Liver (tissue), 9 donors: ENCODE measurements around the gene PRDX2. TPM values are rescaled to one million over a fixed set of nuclear protein-coding genes. Genes with fewer than 3 reads are reported as not detected.

ENCODE experiments used
- DNase-seq: peaks from one replicate; pipeline ENCODE4 v3.0.0-alpha.2; 2017; ENCODE audit warnings: low spot score
- H3K27ac ChIP-seq, 2 donors: one replicate each; pipeline ENCODE4 v1.7.0; 2013; ENCODE audit warnings: inconsistent platforms in 2 of 2, low read length in 2 of 2, control low read depth in 1 of 2, low read depth in 1 of 2, mild to moderate bottlenecking in 1 of 2
- H3K27me3 ChIP-seq, 4 donors: one replicate each; pipeline versions ENCODE4 v1.6.1 to v1.7.0; 2013; ENCODE audit warnings: low read length in 3 of 4, inconsistent platforms in 1 of 4, mild to moderate bottlenecking in 1 of 4, moderate library complexity in 1 of 4; ENCODE audit not compliant: control insufficient read depth in 4 of 4, insufficient read depth in 4 of 4
- H3K36me3 ChIP-seq, 4 donors: one replicate each; pipeline versions ENCODE4 v1.6.1 to v1.7.0; 2013; ENCODE audit warnings: low read length in 3 of 4, mild to moderate bottlenecking in 3 of 4, low read depth in 1 of 4, moderate library complexity in 1 of 4; ENCODE audit not compliant: control insufficient read depth in 4 of 4, insufficient read depth in 3 of 4
- H3K4me1 ChIP-seq, 4 donors: one replicate each; pipeline versions ENCODE4 v1.6.1 to v1.7.0; 2013; ENCODE audit warnings: low read length in 3 of 4, mild to moderate bottlenecking in 3 of 4, moderate library complexity in 1 of 4; ENCODE audit not compliant: control insufficient read depth in 4 of 4, insufficient read depth in 4 of 4
- H3K4me3 ChIP-seq, 3 donors: one replicate each; pipeline versions ENCODE4 v1.6.1 to v1.7.0; 2013; ENCODE audit warnings: low read length in 3 of 3, control low read depth in 1 of 3, low read depth in 1 of 3, mild to moderate bottlenecking in 1 of 3
- H3K9ac ChIP-seq, 2 donors: one replicate each; pipeline ENCODE4 v1.7.0; 2013; ENCODE audit warnings: low read length in 2 of 2, mild to moderate bottlenecking in 2 of 2, moderate library complexity in 2 of 2, control low read depth in 1 of 2, low read depth in 1 of 2
- H3K9me3 ChIP-seq, 4 donors: one replicate each; pipeline versions ENCODE4 v1.6.1 to v1.7.0; 2013; ENCODE audit warnings: low read length in 3 of 4; ENCODE audit not compliant: control insufficient read depth in 4 of 4
- EGR1 ChIP-seq, 2 donors: IDR thresholded peaks; 2 replicates each; pipeline ENCODE4 v1.6.1; 2016 to 2018; ENCODE audit warnings: antibody characterized with exemption in 2 of 2, low read depth in 2 of 2
- FOXA1 ChIP-seq: IDR thresholded peaks from 2 replicates; pipeline ENCODE4 v1.6.1; 2016; ENCODE audit warnings: antibody characterized with exemption
- FOXA2 ChIP-seq: IDR thresholded peaks from 2 replicates; pipeline ENCODE4 v1.6.1; 2016; ENCODE audit warnings: antibody characterized with exemption
- GABPA ChIP-seq, 2 donors: IDR thresholded peaks in 1 of 2; conservative IDR thresholded peaks in 1 of 2; 2 replicates each; pipeline ENCODE4 v1.6.1; 2016; ENCODE audit warnings: antibody characterized with exemption in 2 of 2, mild to moderate bottlenecking in 1 of 2, moderate library complexity in 1 of 2
- HNF4A ChIP-seq, 2 donors: conservative IDR thresholded peaks; 2 replicates each; pipeline ENCODE4 v1.6.1; 2016; ENCODE audit warnings: antibody characterized with exemption in 2 of 2, mild to moderate bottlenecking in 2 of 2
- HNF4G ChIP-seq: IDR thresholded peaks from 2 replicates; pipeline ENCODE4 v1.6.1; 2016; ENCODE audit warnings: antibody characterized with exemption
- JUND ChIP-seq, 2 donors: IDR thresholded peaks; 2 replicates each; pipeline ENCODE4 v1.6.1; 2016; ENCODE audit warnings: antibody characterized with exemption in 2 of 2
- NR2F2 ChIP-seq: IDR thresholded peaks from 2 replicates; pipeline ENCODE4 v1.6.1; 2016; ENCODE audit warnings: antibody characterized with exemption
- RAD21 ChIP-seq, 2 donors: IDR thresholded peaks; 2 replicates each; pipeline ENCODE4 v1.6.1; 2016; ENCODE audit warnings: antibody characterized with exemption in 2 of 2, mild to moderate bottlenecking in 2 of 2
- RXRA ChIP-seq, 2 donors: IDR thresholded peaks; 2 replicates each; pipeline ENCODE4 v1.6.1; 2017 to 2018; ENCODE audit warnings: antibody characterized with exemption in 2 of 2, mild to moderate bottlenecking in 1 of 2
- SP1 ChIP-seq: IDR thresholded peaks from 2 replicates; pipeline ENCODE4 v1.6.1; 2018; ENCODE audit warnings: antibody characterized with exemption, mild to moderate bottlenecking
- TAF1 ChIP-seq: conservative IDR thresholded peaks from 2 replicates; pipeline ENCODE4 v1.6.1; 2016; ENCODE audit warnings: antibody characterized with exemption, mild to moderate bottlenecking
- YY1 ChIP-seq: IDR thresholded peaks from 2 replicates; pipeline ENCODE4 v1.6.1; 2016; ENCODE audit warnings: antibody characterized with exemption, mild to moderate bottlenecking
- WGBS: extraction: QIAGEN DNeasy Blood & Tissue Kit; methylation state at CpG from one replicate; pipeline ENCODE4 v1.1.7; 2013; 5-methylcytosine and 5-hydroxymethylcytosine counted together
- polyA plus RNA-seq, 2 donors: library from polyadenylated mRNA; stranded (reverse) in 1 of 2; unstranded in 1 of 2; fragments of 200-250 nt in 1 of 2; fragments of >200 nt in 1 of 2; fragmentation: Nextera tagmentation in 1 of 2; extraction: Ambion mirVana in 1 of 2; gene quantifications; one replicate each; pipeline versions ENCODE4 v1.2.1 to v1.2.3, GENCODE V29; 2013 to 2015
- total RNA-seq, 2 donors: library from RNA; depleted of rRNA; stranded (reverse); fragments of >200 nt; gene quantifications; one replicate each; pipeline ENCODE4 v1.2.3, GENCODE V29; 2014
- TF ChIP-seq, protein P1 (sequence below): IDR thresholded peaks from 2 replicates; pipeline ENCODE4 v1.6.1; 2016; ENCODE audit warnings: antibody characterized with exemption
- TF ChIP-seq, protein P2 (sequence below): IDR thresholded peaks from 2 replicates; pipeline ENCODE4 v1.6.1; 2016; ENCODE audit warnings: antibody characterized with exemption
- TF ChIP-seq, protein P3 (sequence below): IDR thresholded peaks from 2 replicates; pipeline ENCODE4 v1.6.1; 2016; ENCODE audit warnings: antibody characterized with exemption, mild to moderate bottlenecking
- TF ChIP-seq, protein P4 (sequence below): IDR thresholded peaks from 2 replicates; pipeline ENCODE4 v1.6.1; 2016; ENCODE audit warnings: antibody characterized with exemption
- TF ChIP-seq, protein P5 (sequence below): fragments of 150-350 bp; IDR thresholded peaks from 2 replicates; pipeline ENCODE4 v1.5.1; 2017; ENCODE audit warnings: improper control_type of control experiment, low read depth, low read length; ENCODE audit not compliant: missing input control
- donor health status: healthy.
- donor health status: healthy.
- donor health status: healthy.
- donor health status: healthy.
- donor health status: healthy.

PRDX2 gene
- total and polyA plus RNA-seq, 4 donors: 222 to 1,737 (median 283) TPM

DNA sequence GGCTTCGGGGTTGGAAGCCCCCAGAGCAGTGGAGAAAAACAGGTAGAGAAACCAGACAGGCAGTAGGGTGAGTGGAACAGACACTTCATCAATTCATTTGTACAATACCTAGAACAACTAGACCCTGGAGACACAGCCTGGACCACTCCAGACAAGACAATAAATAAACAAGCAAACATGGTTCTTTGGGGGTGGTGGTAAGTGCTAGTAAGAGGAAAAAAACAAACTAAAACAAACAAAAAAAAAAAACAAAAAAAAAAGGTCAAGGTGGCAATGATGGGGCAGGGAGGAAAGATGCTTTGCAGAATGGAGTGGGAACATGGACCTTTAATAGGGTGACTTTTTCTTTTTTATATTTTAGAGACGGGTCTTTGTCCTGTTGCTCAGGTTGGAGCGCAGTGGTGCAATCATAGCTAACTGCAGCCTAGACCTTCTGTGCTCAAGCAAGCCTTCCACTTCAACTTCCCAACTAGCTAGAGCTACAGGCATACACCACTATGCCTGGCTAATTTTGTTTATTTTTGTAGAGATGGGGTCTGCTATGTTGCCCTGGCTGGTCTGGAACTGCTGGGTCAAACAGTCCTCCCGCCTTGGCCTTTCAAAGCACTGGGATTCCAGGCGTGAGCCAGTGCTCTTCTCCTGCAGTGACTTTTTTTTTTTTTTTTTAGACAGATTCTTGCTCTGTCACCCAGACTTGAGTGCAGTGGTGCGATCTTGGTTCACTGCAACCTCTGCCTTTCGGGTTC is 7.2 kb downstream of the PRDX2 start:
- Histone ChIP-seq H3K27me3 (no peaks in the 10 kb centered on the region), H3K4me1 (peaks cover 0 to 24% (median 14%) of the 10 kb centered on the region in 4 donors), H3K9me3 (no peaks in the 10 kb centered on the region), H3K4me3 (peak overlapping the region; percentile 31 to 83 (median 53)), H3K36me3 (peaks cover 0 to 3% (median 1%) of the 10 kb centered on the region in 4 donors), H3K27ac (peak overlapping the region; percentile 98 to 99), H3K9ac (peak overlapping the region; percentile 48 to 49)
- WGBS: 61% methylated on average over 7 of the region's 7 CpGs
- DNase-seq: no peak
- TF ChIP-seq, protein P1, sequence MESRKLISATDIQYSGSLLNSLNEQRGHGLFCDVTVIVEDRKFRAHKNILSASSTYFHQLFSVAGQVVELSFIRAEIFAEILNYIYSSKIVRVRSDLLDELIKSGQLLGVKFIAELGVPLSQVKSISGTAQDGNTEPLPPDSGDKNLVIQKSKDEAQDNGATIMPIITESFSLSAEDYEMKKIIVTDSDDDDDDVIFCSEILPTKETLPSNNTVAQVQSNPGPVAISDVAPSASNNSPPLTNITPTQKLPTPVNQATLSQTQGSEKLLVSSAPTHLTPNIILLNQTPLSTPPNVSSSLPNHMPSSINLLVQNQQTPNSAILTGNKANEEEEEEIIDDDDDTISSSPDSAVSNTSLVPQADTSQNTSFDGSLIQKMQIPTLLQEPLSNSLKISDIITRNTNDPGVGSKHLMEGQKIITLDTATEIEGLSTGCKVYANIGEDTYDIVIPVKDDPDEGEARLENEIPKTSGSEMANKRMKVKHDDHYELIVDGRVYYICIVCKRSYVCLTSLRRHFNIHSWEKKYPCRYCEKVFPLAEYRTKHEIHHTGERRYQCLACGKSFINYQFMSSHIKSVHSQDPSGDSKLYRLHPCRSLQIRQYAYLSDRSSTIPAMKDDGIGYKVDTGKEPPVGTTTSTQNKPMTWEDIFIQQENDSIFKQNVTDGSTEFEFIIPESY: no peak
- peak in 1 of 2 donors; percentile 5 for TF ChIP-seq EGR1 (IDR thresholded peaks at IDR 0.05; ENCODE audit: low read depth in 2 of 2)
- peak in 1 of 2 donors; percentile 4 for TF ChIP-seq RXRA (IDR thresholded peaks at IDR 0.05)
- no peak for TF ChIP-seq FOXA2
- peak in 1 of 2 donors; percentile 57 for TF ChIP-seq JUND (IDR thresholded peaks at IDR 0.05)
- no peak for TF ChIP-seq FOXA1
- TF ChIP-seq RAD21 (IDR thresholded peaks at IDR 0.05): peak in 1 of 2 donors; percentile 2
- TF ChIP-seq, protein P2, sequence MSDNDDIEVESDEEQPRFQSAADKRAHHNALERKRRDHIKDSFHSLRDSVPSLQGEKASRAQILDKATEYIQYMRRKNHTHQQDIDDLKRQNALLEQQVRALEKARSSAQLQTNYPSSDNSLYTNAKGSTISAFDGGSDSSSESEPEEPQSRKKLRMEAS: peak; percentile 12

GRCh38 chr19:12793290-12794195 is 8.1 kb downstream of the PRDX2 start:
- Histone ChIP-seq H3K36me3 (peaks cover 0 to 3% (median under 1%) of the 10 kb centered on the region in 4 donors), H3K9ac (peak overlapping the region; percentile 98 to 100), H3K4me3 (peak overlapping the region; percentile 83 to 99 (median 98)), H3K27me3 (no peaks in the 10 kb centered on the region), H3K27ac (peak overlapping the region; percentile 98 to 99), H3K4me1 (peaks cover 2 to 33% (median 21%) of the 10 kb centered on the region in 4 donors), H3K9me3 (no peaks in the 10 kb centered on the region)
- TF ChIP-seq, protein P3, sequence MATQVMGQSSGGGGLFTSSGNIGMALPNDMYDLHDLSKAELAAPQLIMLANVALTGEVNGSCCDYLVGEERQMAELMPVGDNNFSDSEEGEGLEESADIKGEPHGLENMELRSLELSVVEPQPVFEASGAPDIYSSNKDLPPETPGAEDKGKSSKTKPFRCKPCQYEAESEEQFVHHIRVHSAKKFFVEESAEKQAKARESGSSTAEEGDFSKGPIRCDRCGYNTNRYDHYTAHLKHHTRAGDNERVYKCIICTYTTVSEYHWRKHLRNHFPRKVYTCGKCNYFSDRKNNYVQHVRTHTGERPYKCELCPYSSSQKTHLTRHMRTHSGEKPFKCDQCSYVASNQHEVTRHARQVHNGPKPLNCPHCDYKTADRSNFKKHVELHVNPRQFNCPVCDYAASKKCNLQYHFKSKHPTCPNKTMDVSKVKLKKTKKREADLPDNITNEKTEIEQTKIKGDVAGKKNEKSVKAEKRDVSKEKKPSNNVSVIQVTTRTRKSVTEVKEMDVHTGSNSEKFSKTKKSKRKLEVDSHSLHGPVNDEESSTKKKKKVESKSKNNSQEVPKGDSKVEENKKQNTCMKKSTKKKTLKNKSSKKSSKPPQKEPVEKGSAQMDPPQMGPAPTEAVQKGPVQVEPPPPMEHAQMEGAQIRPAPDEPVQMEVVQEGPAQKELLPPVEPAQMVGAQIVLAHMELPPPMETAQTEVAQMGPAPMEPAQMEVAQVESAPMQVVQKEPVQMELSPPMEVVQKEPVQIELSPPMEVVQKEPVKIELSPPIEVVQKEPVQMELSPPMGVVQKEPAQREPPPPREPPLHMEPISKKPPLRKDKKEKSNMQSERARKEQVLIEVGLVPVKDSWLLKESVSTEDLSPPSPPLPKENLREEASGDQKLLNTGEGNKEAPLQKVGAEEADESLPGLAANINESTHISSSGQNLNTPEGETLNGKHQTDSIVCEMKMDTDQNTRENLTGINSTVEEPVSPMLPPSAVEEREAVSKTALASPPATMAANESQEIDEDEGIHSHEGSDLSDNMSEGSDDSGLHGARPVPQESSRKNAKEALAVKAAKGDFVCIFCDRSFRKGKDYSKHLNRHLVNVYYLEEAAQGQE: peak; percentile 88
- TF ChIP-seq HNF4A (conservative IDR thresholded peaks at IDR 0.05): no peak
- TF ChIP-seq, protein P4, sequence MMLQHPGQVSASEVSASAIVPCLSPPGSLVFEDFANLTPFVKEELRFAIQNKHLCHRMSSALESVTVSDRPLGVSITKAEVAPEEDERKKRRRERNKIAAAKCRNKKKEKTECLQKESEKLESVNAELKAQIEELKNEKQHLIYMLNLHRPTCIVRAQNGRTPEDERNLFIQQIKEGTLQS: no peak
- TF ChIP-seq, protein P2: no peak
- TF ChIP-seq FOXA2: peak; percentile 13
- TF ChIP-seq, protein P1: no peak
- TF ChIP-seq FOXA1: no peak
- peak; percentile 46 for TF ChIP-seq SP1
- TF ChIP-seq RAD21 (IDR thresholded peaks at IDR 0.05): peak in 1 of 2 donors; percentile 18
- peak; percentile 59 for TF ChIP-seq TAF1
- no peak for TF ChIP-seq NR2F2
- TF ChIP-seq HNF4G: no peak
- peak; percentile 70 to 75 for TF ChIP-seq EGR1 (IDR thresholded peaks at IDR 0.05; ENCODE audit: low read depth in 2 of 2)
- no peak for TF ChIP-seq RXRA (IDR thresholded peaks at IDR 0.05)
- TF ChIP-seq YY1: peak; percentile 69
- TF ChIP-seq GABPA (IDR thresholded peaks at IDR 0.05 in 1 of 2, conservative IDR thresholded peaks at IDR 0.05 in 1 of 2): peak in 1 of 2 donors; percentile 67
- TF ChIP-seq JUND (IDR thresholded peaks at IDR 0.05): peak; percentile 7 to 56
- TF ChIP-seq, protein P5, sequence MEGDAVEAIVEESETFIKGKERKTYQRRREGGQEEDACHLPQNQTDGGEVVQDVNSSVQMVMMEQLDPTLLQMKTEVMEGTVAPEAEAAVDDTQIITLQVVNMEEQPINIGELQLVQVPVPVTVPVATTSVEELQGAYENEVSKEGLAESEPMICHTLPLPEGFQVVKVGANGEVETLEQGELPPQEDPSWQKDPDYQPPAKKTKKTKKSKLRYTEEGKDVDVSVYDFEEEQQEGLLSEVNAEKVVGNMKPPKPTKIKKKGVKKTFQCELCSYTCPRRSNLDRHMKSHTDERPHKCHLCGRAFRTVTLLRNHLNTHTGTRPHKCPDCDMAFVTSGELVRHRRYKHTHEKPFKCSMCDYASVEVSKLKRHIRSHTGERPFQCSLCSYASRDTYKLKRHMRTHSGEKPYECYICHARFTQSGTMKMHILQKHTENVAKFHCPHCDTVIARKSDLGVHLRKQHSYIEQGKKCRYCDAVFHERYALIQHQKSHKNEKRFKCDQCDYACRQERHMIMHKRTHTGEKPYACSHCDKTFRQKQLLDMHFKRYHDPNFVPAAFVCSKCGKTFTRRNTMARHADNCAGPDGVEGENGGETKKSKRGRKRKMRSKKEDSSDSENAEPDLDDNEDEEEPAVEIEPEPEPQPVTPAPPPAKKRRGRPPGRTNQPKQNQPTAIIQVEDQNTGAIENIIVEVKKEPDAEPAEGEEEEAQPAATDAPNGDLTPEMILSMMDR: no peak
- peak; percentile 94 for DNase-seq
- WGBS: under 1% methylated on average over 81 of the region's 81 CpGs
